MCF 10A (cell line): ENCODE measurements around the gene PATJ. TPM values are rescaled to one million over a fixed set of nuclear protein-coding genes. Genes with fewer than 3 reads are reported as not detected.

ENCODE experiments used
- BruUV-seq: library from RNA; stranded (reverse); fragments of 400-500 nt; replicated peaks from 2 replicates; lab custom pipeline; 2021; lab: Mats Ljungman, UMichigan
- CTCF ChIA-PET: fragments of 300-600 bp; sonication (Branson Sonifier 250); formaldehyde crosslinking; extraction: SDS; loops from one replicate; lab custom pipeline; 2021; ENCODE audit warnings: antibody characterized with exemption, inconsistent platforms; lab: Yijun Ruan, JAX
- POLR2A ChIA-PET: fragments of 300-600, 350-650 bp; sonication (Branson Sonifier 250); formaldehyde crosslinking; extraction: SDS; loops from one replicate; lab custom pipeline; 2020; ENCODE audit warnings: antibody characterized with exemption, inconsistent platforms; lab: Yijun Ruan, JAX
- DNase-seq: peaks from one replicate; pipeline ENCODE4 v3.0.0-alpha.2; 2018; ENCODE audit not compliant: unreplicated experiment
- H3K27ac Mint-ChIP-seq: one replicate; pipeline ENCODE4 v1.8.0; 2022; ENCODE audit warnings: mild to moderate bottlenecking, low read depth, mixed read lengths; ENCODE audit not compliant: unreplicated experiment
- H3K27me3 Mint-ChIP-seq: one replicate; pipeline ENCODE4 v1.8.0; 2022; ENCODE audit warnings: mixed read lengths; ENCODE audit not compliant: insufficient read depth, unreplicated experiment
- H3K36me3 Mint-ChIP-seq: one replicate; pipeline ENCODE4 v1.8.0; 2022; ENCODE audit warnings: mild to moderate bottlenecking, moderate library complexity, mixed read lengths; ENCODE audit not compliant: insufficient read depth, unreplicated experiment
- H3K4me1 Mint-ChIP-seq: one replicate; pipeline ENCODE4 v1.8.0; 2022; ENCODE audit warnings: mixed read lengths; ENCODE audit not compliant: insufficient read depth, unreplicated experiment
- H3K4me3 Mint-ChIP-seq: one replicate; pipeline ENCODE4 v1.8.0; 2022; ENCODE audit warnings: mild to moderate bottlenecking, moderate library complexity, mixed read lengths; ENCODE audit not compliant: unreplicated experiment
- H3K9me3 Mint-ChIP-seq: one replicate; pipeline ENCODE4 v1.8.0; 2022; ENCODE audit warnings: mixed read lengths; ENCODE audit not compliant: unreplicated experiment
- intact Hi-C: fragments of 100-400 bp; cut with micrococcal nuclease; formaldehyde crosslinking; loops from 2 replicates; pipeline ENCODE4 v1.14.1; 2022
- total RNA-seq: library from RNA; stranded (reverse); gene quantifications from 2 replicates; pipeline ENCODE4 v1.2.3, GENCODE V29; 2022
- TF ChIP-seq, protein P1 (sequence below): fragments of 200-600 bp; IDR thresholded peaks from one replicate; pipeline ENCODE4 v1.8.0; 2022; ENCODE audit warnings: antibody characterized with exemption, mild to moderate bottlenecking; ENCODE audit not compliant: unreplicated experiment

The PATJ gene
- total RNA-seq, 1 experiment from 2014 or later, result 28.7 TPM

DNA sequence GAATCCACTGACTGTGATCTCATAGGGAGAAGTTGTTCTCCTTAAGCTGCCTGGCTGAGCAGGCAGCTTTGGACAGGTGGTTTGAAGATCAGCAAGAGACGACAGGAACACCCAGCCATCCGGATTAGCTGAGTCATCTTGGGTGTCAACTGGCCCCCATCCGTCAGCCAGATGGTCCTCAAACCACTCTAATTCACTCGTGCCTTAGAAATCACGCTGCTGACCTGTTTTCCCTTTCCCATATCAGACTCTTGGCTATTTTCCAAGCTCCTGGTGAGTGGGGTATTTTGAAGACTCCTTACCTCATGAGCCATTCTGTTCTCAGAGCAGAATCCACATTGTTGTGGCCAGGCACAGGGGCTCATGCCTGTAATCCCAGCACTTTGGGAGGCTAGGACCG lies 303.3 kb downstream of the PATJ start:
- no peak overlapping the region for H3K27ac Mint-ChIP-seq
- ChIA-PET CTCF (no interaction called here), POLR2A (no interaction called here)
- intact Hi-C loops, result no loop called here
- H3K4me1 Mint-ChIP-seq, result peaks cover 2% of the 10 kb centered on the region
- TF ChIP-seq, protein P1, sequence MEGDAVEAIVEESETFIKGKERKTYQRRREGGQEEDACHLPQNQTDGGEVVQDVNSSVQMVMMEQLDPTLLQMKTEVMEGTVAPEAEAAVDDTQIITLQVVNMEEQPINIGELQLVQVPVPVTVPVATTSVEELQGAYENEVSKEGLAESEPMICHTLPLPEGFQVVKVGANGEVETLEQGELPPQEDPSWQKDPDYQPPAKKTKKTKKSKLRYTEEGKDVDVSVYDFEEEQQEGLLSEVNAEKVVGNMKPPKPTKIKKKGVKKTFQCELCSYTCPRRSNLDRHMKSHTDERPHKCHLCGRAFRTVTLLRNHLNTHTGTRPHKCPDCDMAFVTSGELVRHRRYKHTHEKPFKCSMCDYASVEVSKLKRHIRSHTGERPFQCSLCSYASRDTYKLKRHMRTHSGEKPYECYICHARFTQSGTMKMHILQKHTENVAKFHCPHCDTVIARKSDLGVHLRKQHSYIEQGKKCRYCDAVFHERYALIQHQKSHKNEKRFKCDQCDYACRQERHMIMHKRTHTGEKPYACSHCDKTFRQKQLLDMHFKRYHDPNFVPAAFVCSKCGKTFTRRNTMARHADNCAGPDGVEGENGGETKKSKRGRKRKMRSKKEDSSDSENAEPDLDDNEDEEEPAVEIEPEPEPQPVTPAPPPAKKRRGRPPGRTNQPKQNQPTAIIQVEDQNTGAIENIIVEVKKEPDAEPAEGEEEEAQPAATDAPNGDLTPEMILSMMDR, result no peak
- H3K9me3 Mint-ChIP-seq, result no peaks in the 10 kb centered on the region
- no TSS peak for BruUV-seq
- no peaks in the 10 kb centered on the region for H3K27me3 Mint-ChIP-seq
- peaks cover 18% of the 10 kb centered on the region for H3K36me3 Mint-ChIP-seq
- peak; percentile 8 for DNase-seq
- H3K4me3 Mint-ChIP-seq, result no peak overlapping the region

DNA sequence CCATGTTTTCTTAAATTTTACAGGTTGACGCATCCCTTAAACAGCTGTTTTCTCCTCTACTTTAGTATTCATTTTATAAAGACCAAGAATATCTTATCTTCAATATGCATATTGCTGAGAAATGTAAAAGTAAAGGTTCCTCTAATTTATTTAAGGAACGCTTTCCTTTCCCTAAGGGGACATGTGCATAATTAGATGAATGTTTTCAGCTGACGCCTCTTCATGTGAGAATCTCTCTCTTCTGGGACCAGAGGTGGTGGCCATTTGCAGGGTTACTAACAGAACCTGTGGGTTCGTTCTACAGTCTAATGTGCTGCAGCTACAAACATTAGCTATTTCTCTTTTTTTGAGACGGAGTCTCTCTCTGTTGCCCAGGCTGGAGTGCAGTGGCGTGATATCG lies 304.6 kb downstream of the PATJ start:
- intact Hi-C loops, result no loop called here
- CTCF ChIA-PET, result interaction anchor here (0.6 to 0.9 kb wide), 2 partner anchors 9 to 42 kb away, joined by 3 read pairs; no protein-coding TSS in a partner anchor
- no peak overlapping the region for H3K27ac Mint-ChIP-seq
- no peaks in the 10 kb centered on the region for H3K9me3 Mint-ChIP-seq
- POLR2A ChIA-PET, result no interaction called here
- peaks cover 21% of the 10 kb centered on the region for H3K36me3 Mint-ChIP-seq
- no peaks in the 10 kb centered on the region for H3K4me1 Mint-ChIP-seq
- H3K27me3 Mint-ChIP-seq, result no peaks in the 10 kb centered on the region
- TF ChIP-seq, protein P1, result no peak
- DNase-seq, result no peak
- no TSS peak for BruUV-seq
- no peak overlapping the region for H3K4me3 Mint-ChIP-seq

DNA sequence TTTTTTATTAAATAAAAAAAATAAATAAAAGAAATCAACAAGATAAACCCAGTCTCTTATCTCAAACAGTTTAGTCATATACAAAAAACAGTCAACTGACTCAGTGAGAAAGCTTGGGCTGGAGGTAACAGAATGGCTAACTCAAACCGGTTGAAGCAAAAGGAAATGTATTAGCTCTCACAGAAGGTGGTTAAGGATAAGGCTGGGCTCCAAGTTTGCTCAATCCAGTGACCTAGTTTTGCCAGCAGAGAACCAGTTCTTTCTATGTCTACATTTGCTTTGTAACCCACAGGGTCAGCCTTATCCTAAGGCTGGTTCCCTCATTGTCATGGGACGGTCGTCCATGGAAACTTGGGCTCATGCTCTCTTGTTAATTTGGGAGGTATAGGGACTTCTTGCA lies 307.9 kb downstream of the PATJ start:
- Mint-ChIP-seq H3K9me3 (no peaks in the 10 kb centered on the region), H3K36me3 (peaks cover 29% of the 10 kb centered on the region), H3K4me1 (no peaks in the 10 kb centered on the region), H3K27ac (no peak overlapping the region), H3K27me3 (no peaks in the 10 kb centered on the region), H3K4me3 (no peak overlapping the region)
- CTCF ChIA-PET, result no interaction called here
- TF ChIP-seq, protein P1, result no peak
- no TSS peak for BruUV-seq
- DNase-seq, result no peak
- POLR2A ChIA-PET, result no interaction called here
- intact Hi-C loops, result no loop called here

DNA sequence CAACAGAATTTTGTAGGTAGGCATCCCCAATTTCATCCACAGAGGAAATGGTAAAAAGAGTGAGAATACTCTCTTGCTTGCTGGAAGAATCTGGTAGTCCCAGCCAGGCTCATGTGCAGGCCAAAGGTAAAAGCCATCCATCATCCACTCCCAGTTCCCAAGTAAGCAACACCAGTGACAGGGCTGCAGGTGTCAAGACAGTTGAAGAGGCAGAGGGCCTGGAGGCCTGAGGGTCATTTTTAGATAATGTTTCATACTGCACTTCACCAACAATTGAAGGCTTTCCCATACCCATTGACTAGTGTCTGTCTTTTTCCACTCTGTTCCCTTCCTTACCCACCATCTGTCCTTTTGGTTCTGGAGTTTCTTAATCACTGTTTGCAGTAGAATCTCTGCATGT lies 310.7 kb downstream of the PATJ start:
- Mint-ChIP-seq H3K9me3 (no peaks in the 10 kb centered on the region), H3K4me1 (no peaks in the 10 kb centered on the region), H3K4me3 (no peak overlapping the region), H3K27me3 (no peaks in the 10 kb centered on the region), H3K27ac (no peak overlapping the region), H3K36me3 (peaks cover 29% of the 10 kb centered on the region)
- ChIA-PET POLR2A (interaction anchor here (0.6 kb wide), 1 partner anchor 37 kb away, joined by 5 read pairs; no protein-coding TSS in a partner anchor), CTCF (no interaction called here)
- intact Hi-C loops, result no loop called here
- TF ChIP-seq, protein P1, result no peak
- no TSS peak for BruUV-seq
- DNase-seq, result no peak
